G401 (cell line): ENCODE data around the gene GDF2. TPM values are rescaled to one million over a fixed set of nuclear protein-coding genes. Genes with fewer than 3 reads are reported as not detected.

Experiments used
- DNase-seq: peaks from one replicate; pipeline ENCODE4 v3.0.0-alpha.2; 2015; ENCODE audit warnings: low spot score
- in situ Hi-C: cut with HindIII; loops from 2 replicates; pipeline ENCODE4 v1.10.0; 2016; ENCODE audit warnings: low sequenced_read_pairs, mixed read lengths
- total RNA-seq: library from RNA; depleted of rRNA; stranded (reverse); fragments of >200 nt; shearing (Covaris generic); gene quantifications from 2 replicates; pipeline ENCODE4 v1.2.3, GENCODE V29; 2014

Gene GDF2
- total RNA-seq, 1 experiment from 2014 or later, result not detected

GRCh38 chr10:47289921-47290320, 32.3 kb upstream of the GDF2 start:
- no peak for DNase-seq
- in situ Hi-C loops, result no loop called here

DNA sequence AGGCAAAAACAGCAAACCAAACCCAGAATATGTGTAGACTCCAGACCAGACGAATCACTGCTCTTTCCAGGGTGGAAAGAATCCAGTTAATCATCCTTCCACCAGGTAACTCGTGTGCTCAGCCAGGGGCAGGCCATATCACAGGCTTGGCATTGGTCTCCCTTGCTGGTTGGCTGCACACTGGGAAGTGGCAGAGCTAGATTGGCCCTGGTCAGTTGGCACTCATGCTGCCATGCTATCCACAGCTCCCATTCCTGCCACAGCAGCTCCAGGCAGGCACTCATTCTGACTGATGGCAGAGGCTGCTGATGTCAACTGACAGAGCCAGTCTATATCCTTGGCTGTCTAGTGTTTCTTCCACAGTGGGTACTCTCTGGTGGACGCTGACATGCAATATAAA, 31.9 kb upstream of the GDF2 start:
- in situ Hi-C loops, result no loop called here
- DNase-seq, result no peak

DNA sequence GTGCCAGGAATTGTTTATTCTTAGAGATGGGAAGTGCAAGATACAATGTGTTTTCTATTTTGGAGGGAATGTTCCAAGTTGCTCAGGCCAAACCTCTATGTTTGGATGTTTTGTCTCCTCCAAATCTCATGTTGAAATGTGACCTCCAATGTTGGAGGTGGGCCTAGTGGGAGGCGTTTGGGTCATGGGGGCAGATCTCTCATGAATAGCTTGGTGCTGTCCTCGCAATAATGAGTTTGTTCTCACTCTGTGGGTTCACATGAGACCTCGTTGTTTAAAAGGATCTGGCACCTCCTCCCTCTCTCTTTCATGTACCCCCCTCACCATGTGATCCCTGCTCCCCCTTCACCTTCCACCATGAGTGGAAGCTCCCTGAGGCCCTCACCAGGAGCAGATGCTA, 30.6 kb upstream of the GDF2 start:
- no peak for DNase-seq
- in situ Hi-C loops, result no loop called here

DNA sequence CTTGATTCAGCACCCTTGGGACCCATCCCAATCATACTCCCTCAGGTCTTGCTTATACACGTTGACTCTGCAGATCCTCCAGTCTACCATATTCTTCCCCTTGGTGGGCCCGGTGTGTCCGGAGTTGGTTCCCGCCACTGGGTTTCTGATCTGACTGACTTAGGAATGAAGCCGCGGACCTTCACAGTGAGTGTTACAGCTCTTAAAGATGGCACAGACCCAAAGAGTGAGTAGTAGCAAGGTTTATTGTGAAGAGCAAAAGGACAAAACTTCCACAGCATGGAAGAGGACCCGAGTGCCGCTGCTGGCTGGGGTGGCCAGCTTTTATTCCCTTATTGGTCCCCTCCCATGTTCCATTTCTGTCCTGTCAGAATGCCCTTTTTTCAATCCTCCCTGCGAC, 28.2 kb upstream of the GDF2 start:
- no peak for DNase-seq
- in situ Hi-C loops, result no loop called here

DNA sequence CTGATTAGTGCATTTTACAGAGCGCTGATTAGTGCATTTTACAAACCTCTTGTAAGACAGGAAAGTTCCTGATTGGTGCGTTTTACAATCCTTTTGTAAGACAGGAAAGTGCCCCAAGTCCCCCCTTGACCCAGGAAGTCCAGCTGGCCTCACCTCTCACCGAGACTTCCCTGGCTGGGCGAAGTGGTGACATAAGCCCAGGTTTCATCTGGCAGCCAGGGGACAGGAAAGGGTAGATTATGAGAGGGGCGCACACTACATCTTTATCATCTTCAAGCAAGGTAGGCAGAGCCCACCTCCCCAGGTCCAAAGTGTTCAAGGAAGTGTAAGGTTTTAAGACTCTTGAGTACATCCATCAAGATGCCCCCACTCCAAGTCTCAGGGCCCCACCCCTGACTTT, 27.8 kb upstream of the GDF2 start:
- no peak for DNase-seq
- in situ Hi-C loops, result no loop called here

- DNase-seq, result no peak
- in situ Hi-C loops, result no loop called here
Observed at GRCh38 chr10:47295411-47295810, 26.8 kb upstream of the GDF2 start.

DNA sequence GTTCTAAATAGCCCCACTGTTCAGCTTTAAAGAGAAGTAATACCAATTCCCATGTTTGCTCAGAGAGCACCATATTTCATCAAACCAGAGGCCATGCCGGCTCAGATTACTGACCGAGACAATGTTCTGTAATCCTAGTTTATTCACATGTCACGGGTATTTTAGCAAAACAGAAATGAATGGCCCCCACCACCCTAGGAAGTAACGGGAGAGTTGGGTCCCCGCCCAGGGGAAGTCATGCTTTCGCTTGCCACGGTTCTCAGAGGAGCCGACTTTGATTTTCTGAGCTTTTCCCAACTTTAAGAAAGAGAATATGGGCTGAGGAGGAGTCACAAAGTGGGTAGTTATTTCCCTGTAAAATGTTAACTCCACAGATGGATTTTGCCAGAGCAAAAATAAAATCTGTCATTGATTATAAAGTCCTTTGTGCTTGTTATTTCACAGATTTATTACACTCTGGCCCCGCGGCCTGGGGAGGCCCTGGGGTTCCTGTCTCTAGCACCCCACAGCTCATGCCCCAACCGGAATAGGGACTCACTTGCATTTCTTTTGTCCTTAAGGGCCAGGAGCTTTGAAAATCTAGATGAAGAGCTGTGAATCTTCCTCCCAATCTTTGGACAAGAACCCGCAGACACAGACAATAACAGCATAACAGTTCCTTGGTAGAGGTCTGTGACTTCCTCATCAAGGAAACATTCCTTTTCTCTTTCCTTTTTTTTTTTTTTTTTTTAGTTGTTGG, 25.9 kb upstream of the GDF2 start:
- in situ Hi-C loops, result no loop called here
- no peak for DNase-seq

DNA sequence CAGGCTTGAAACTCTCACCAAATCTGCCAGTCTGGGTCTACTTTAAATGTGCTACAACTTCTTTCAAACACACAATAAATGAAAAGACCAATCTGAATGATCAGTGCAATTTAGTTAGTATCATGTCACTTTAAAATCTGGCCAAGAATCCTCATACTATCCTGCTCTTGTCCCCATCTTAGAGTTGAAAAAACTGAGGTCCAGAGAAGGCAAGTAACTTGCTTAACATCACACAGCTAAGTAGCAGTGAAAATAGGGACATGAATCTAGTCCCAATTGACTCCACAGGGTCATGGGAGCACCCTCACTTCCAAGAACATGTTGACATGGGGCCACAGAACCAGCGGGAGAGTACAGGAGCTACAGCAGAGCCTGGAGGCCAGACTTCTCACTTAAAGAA, 25.3 kb upstream of the GDF2 start:
- in situ Hi-C loops, result no loop called here
- no peak for DNase-seq

GRCh38 chr10:47297866-47298540, 24.3 kb upstream of the GDF2 start:
- no peak for DNase-seq
- in situ Hi-C loops, result no loop called here

DNA sequence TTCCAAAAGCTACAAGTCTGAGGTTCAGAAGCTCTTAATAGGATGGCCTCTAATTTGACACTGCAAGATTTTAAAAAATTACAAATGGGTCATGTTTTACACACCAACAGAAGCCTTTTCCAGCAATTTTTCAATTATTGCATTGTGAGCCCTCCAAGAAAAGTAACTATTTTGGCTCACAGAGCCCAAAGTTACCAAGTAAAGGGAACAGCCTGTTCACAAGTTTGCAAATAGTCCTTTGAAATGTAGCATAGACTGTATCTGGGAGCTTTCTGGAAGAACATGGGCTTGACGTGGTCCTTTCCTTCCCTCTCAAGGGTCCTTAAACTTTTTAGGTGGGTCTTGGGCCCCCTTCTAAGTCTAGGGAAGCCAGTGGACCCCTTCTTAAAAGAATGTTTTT, 23.5 kb upstream of the GDF2 start:
- peak; percentile 5 for DNase-seq

GRCh38 chr10:47299611-47300428, 22.4 kb upstream of the GDF2 start, which contains the start of gene GDF10:
GDF10 (plus strand) TSS chr10:47300197; CDS start chr10:47300652, 455 bp downstream.
- no peak for DNase-seq
- in situ Hi-C loops, result no loop called here

More for the DNA sequence above, 23.5 kb upstream of the GDF2 start:
- in situ Hi-C loops, result no loop called here

GRCh38 chr10:47300429-47300931, 21.8 kb upstream of the GDF2 start:
- in situ Hi-C loops, result no loop called here

GRCh38 chr10:47301833-47302232, 20.4 kb upstream of the GDF2 start:
- DNase-seq, result no peak
- in situ Hi-C loops, result no loop called here

More at GRCh38 chr10:47300429-47300931, 21.8 kb upstream of the GDF2 start:
- DNase-seq, result no peak

DNA sequence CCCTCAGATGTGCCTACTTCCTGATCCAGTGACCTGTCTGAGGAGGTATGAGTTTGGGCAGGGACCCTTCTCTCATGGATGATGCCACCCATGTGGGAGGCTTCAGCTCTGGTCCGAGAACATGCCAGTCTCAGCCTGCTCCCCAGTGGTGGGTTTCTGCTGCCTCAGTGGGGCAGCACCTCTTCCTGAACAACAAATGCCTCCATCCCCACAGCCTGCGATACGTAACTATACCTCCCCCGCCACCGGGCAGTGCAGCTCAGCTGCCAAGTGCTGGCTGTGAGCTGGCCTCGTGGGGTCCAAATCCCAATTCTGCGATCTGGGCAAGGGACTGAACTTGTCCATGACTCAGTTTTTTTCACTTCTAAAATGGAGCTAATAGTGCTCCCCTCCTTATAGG, 19.1 kb upstream of the GDF2 start:
- in situ Hi-C loops, result no loop called here
- no peak for DNase-seq

GRCh38 chr10:47303866-47304265, 18.4 kb upstream of the GDF2 start:
- in situ Hi-C loops, result no loop called here
- DNase-seq, result no peak

GRCh38 chr10:47305566-47305965, 16.7 kb upstream of the GDF2 start:
- in situ Hi-C loops, result no loop called here
- no peak for DNase-seq

DNA sequence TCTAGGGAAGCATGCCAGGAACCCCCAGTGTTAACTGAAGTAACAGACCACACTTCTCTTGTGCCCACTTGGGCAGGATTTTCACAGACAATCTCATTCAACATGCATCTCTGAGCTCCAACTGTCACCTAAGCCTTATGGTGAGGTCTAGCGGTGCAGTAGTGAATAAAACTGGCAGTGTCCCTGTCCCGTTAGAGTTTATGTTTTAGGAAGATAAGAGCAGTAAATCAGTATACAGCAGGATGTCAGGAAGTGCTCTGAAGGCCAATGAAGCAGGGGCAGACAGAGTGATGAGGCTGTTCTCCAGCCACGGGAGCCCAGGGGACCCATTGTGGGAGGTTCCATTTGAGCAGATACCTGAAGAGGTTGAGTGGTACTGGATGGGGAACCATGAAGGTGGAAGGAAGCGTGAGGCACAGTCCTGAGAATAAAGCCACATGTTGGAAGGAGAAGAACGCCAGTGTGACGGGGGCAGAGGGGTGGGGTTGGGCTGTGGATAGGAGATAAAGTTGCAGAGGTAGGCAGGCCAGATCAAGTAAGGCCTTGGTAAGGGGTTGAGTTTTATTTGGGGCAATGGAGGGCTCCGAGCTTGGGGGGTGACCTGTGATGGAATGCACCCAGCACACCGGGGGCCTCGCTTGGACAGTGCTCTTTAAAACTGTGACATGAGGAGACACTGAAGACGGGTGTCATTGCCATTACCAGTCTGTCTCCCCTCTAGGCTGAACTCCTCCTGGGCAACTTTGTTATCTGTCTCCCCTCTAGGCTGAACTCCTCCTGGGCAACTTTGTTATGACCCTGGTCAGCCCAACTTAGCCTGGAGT, 15.7 kb upstream of the GDF2 start:
- in situ Hi-C loops, result no loop called here
- no peak for DNase-seq

- DNase-seq, result no peak
- in situ Hi-C loops, result no loop called here
Observed at GRCh38 chr10:47307381-47307780, 14.9 kb upstream of the GDF2 start.

DNA sequence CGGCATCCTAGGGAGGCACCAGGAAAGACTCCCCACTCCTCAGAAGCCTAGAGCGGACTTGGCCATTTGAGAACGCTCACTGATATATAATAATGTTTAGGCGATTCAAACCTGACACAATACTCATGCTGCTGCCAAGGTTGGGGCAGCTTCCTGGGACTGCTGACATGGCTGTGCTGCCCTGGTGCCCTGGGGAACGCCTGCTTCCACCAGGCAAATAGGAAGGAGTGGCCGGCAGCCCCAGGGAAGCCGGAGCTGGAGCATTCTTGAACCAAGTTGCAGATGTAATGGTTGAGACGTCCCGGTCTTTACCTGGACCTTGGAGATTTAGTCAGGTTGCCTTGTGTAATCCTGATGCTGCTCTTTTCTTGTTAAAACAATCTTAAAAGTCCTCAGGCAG, 13.5 kb upstream of the GDF2 start:
- in situ Hi-C loops, result no loop called here
- no peak for DNase-seq
